Smooth muscle cell (in vitro differentiated cells): ENCODE data around the gene TMEM37. TPM values are rescaled to one million over a fixed set of nuclear protein-coding genes. Genes with fewer than 3 reads are reported as not detected.

Experiments
- DNase-seq: peaks from one replicate; lab custom pipeline; 2025; ENCODE audit not compliant: unreplicated experiment; lab: John Stamatoyannopoulos, UW
- H2AFZ ChIP-seq: fragments of 200-600 bp; sonication (generic); 2 replicates; pipeline ENCODE4 v1.6.0; 2016; ENCODE audit warnings: antibody characterized with exemption, low read depth, mild to moderate bottlenecking
- H3F3A ChIP-seq: fragments of 200-600 bp; sonication (generic); 2 replicates; pipeline ENCODE4 v1.6.0; 2017; ENCODE audit warnings: antibody characterized with exemption, low read depth
- H3K27ac ChIP-seq: fragments of 200-600 bp; sonication (generic); 2 replicates; pipeline ENCODE4 v1.5.1; 2016; ENCODE audit warnings: low read depth, mild to moderate bottlenecking
- H3K27me3 ChIP-seq: fragments of 200-600 bp; sonication (generic); 2 replicates; pipeline ENCODE4 v1.6.1; 2016; ENCODE audit warnings: low read depth, mild to moderate bottlenecking
- H3K36me3 ChIP-seq: fragments of 200-600 bp; sonication (generic); 2 replicates; pipeline ENCODE4 v1.5.1; 2016; ENCODE audit warnings: low read depth
- H3K4me1 ChIP-seq: fragments of 200-600 bp; sonication (generic); 2 replicates; pipeline ENCODE4 v1.5.1; 2016; ENCODE audit warnings: low read depth
- H3K4me2 ChIP-seq: fragments of 200-600 bp; sonication (generic); 2 replicates; pipeline ENCODE4 v1.6.0; 2016; ENCODE audit warnings: mild to moderate bottlenecking
- H3K4me3 ChIP-seq: fragments of 200-600 bp; sonication (generic); 2 replicates; pipeline ENCODE4 v1.5.1; 2016; ENCODE audit warnings: mild to moderate bottlenecking
- H3K79me2 ChIP-seq: fragments of 200-600 bp; sonication (generic); 2 replicates; pipeline ENCODE4 v1.6.0; 2016; ENCODE audit warnings: low read depth, mild to moderate bottlenecking
- H3K9ac ChIP-seq: fragments of 200-600 bp; sonication (generic); 2 replicates; pipeline ENCODE4 v1.6.0; 2016; ENCODE audit warnings: low read depth
- H3K9me3 ChIP-seq: fragments of 200-600 bp; sonication (generic); replicated peaks from 2 replicates; pipeline ENCODE4 v1.5.1; 2016; ENCODE audit warnings: low read depth
- H4K20me1 ChIP-seq: fragments of 200-600 bp; sonication (generic); 2 replicates; pipeline ENCODE4 v1.6.0; 2016; ENCODE audit warnings: low read depth
- WGBS: methylation state at CpG from one replicate; pipeline ENCODE4 v1.1.7; 2016; ENCODE audit warnings: low lambda C conversion rate; 5-methylcytosine and 5-hydroxymethylcytosine counted together
- polyA plus RNA-seq: library from polyadenylated mRNA; unstranded; fragments of >200 nt; fragmentation: Nextera tagmentation; extraction: Ambion mirVana; gene quantifications from 2 replicates; pipeline ENCODE4 v1.2.1, GENCODE V29; 2016
- total RNA-seq: library from RNA; depleted of rRNA; stranded (reverse); fragments of >200 nt; gene quantifications from 2 replicates; pipeline ENCODE4 v1.2.3, GENCODE V29; 2014
- TF ChIP-seq, protein P1 (sequence below): fragments of 200-600 bp; sonication (generic); IDR thresholded peaks from 2 replicates; pipeline ENCODE4 v1.5.1; 2017; ENCODE audit warnings: borderline replicate concordance, mild to moderate bottlenecking, antibody characterized with exemption; ENCODE audit not compliant: insufficient read depth, poor library complexity, severe bottlenecking

TMEM37 gene
- total and polyA plus RNA-seq, 2 experiments from 2014 or later, result 0.90 to 2.4 TPM

DNA sequence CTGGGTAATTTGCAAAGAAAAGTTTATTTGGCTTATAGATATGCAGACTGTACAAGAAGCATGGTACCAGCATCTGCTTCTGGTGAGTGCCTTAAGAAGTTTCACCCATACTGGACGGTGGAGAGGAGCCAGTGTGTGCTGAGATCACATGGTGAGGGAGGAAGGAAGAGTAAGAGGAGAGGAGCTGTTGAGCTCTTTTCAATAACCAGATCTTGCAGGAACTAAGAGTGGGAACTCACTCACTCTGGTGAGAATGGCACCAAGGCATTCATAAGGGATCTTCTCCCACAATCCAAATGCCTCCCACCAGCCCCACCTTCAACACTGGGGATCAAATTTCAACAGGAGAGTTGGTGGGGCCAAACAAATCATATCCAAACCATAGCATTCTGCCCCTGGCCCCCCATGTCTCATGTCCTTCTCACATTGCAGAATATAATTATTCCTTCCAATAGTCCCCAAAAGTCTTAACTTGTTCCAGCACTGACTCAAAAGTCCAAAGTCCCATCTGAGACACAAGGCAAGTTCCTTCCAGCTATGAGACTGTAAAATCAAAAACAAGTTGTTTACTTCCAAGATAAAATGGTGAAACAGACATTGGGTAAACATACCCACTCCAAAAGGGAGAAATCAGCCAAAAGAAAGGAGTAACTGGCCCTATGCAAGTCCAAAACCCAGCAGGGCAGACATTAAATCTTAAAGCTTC lies 11.7 kb upstream of the TMEM37 start:
- H3K4me1 ChIP-seq, result no peaks in the 10 kb centered on the region
- H3K4me3 ChIP-seq, result no peak overlapping the region
- TF ChIP-seq, protein P1, sequence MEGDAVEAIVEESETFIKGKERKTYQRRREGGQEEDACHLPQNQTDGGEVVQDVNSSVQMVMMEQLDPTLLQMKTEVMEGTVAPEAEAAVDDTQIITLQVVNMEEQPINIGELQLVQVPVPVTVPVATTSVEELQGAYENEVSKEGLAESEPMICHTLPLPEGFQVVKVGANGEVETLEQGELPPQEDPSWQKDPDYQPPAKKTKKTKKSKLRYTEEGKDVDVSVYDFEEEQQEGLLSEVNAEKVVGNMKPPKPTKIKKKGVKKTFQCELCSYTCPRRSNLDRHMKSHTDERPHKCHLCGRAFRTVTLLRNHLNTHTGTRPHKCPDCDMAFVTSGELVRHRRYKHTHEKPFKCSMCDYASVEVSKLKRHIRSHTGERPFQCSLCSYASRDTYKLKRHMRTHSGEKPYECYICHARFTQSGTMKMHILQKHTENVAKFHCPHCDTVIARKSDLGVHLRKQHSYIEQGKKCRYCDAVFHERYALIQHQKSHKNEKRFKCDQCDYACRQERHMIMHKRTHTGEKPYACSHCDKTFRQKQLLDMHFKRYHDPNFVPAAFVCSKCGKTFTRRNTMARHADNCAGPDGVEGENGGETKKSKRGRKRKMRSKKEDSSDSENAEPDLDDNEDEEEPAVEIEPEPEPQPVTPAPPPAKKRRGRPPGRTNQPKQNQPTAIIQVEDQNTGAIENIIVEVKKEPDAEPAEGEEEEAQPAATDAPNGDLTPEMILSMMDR, result no peak
- H2AFZ ChIP-seq, result no peak overlapping the region
- no peaks in the 10 kb centered on the region for H3F3A ChIP-seq
- 73% methylated on average over 1 of the region's 1 CpG for WGBS
- H3K27ac ChIP-seq, result no peak overlapping the region
- no peak for DNase-seq
- no peaks in the 10 kb centered on the region for H3K9me3 ChIP-seq
- H3K27me3 ChIP-seq, result no peaks in the 10 kb centered on the region
- no peak overlapping the region for H3K9ac ChIP-seq
- H3K4me2 ChIP-seq, result no peak overlapping the region
- H3K36me3 ChIP-seq, result no peaks in the 10 kb centered on the region
- H3K79me2 ChIP-seq, result no peaks in the 10 kb centered on the region
- H4K20me1 ChIP-seq, result no peaks in the 10 kb centered on the region

DNA sequence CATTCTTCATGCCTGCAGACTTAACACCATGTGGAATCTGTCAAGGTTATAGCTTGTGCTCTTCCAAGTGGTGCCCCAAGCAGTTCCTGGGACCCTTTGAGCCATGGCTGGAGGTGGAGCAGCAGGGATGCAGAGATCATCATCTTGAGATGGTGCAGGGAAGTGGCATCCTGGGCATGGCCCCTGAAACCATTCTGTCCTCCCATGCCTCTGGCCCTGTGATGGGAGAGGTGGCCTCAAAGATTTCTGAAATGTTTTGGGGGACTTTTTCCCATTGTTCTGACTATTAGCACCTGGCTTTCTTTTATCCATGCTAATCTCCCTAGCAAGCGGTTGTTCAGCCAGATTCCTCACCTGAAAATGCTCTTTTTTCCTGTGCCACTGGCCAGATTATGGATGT lies 10.3 kb upstream of the TMEM37 start:
- DNase-seq, result no peak
- WGBS, result 97% methylated on average over 1 of the region's 1 CpG
- no peaks in the 10 kb centered on the region for H3K79me2 ChIP-seq
- TF ChIP-seq, protein P1, result no peak
- no peaks in the 10 kb centered on the region for H3F3A ChIP-seq
- H3K9ac ChIP-seq, result no peak overlapping the region
- no peak overlapping the region for H2AFZ ChIP-seq
- H3K9me3 ChIP-seq, result no peaks in the 10 kb centered on the region
- no peaks in the 10 kb centered on the region for H3K4me1 ChIP-seq
- no peak overlapping the region for H3K4me3 ChIP-seq
- H3K36me3 ChIP-seq, result no peaks in the 10 kb centered on the region
- no peak overlapping the region for H3K27ac ChIP-seq
- H4K20me1 ChIP-seq, result no peaks in the 10 kb centered on the region
- no peaks in the 10 kb centered on the region for H3K27me3 ChIP-seq
- H3K4me2 ChIP-seq, result no peak overlapping the region

DNA sequence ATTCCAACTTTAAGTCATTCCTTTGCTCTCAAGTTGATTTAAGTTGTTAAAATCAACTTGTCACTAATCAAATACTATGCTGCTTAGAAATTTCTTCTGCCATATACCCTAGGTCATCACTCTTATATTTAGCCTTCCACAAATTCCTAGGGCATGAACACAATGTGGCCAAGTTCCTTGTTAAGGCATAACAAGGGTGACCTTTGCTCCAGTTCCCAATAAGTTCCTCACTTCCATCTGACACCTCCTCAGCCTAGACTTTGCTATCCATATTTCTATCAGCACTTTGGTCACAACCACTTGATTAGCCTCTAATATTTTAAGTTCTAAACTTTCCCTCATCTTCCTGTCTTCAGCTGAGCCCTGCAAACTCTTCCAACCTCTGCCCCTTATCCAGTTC lies 9.9 kb upstream of the TMEM37 start:
- Histone ChIP-seq H3K4me2 (no peak overlapping the region), H3K36me3 (no peaks in the 10 kb centered on the region), H3K9ac (no peak overlapping the region), H3K79me2 (no peaks in the 10 kb centered on the region), H3K9me3 (no peaks in the 10 kb centered on the region), H3F3A (no peaks in the 10 kb centered on the region), H3K27ac (no peak overlapping the region), H4K20me1 (no peaks in the 10 kb centered on the region), H2AFZ (no peak overlapping the region), H3K4me3 (no peak overlapping the region), H3K4me1 (no peaks in the 10 kb centered on the region), H3K27me3 (no peaks in the 10 kb centered on the region)
- no peak for DNase-seq
- TF ChIP-seq, protein P1, result no peak
